Ectodermal cell (in vitro differentiated cells): ENCODE measurements around the gene ZNF362.
"Not testable (repeated sequence)": the region's sequence is repeated elsewhere in the genome, so short reads cannot be mapped to it uniquely, and the experiment has no call there.

Experiments
- H3K27ac ChIP-seq: 2 replicates; pipeline ENCODE4 v1.7.0; 2013; ENCODE audit warnings: mild to moderate bottlenecking, low read depth, low read length; ENCODE audit not compliant: insufficient read depth, poor library complexity, severe bottlenecking
- H3K27me3 ChIP-seq: 2 replicates; pipeline ENCODE4 v1.7.0; 2013; ENCODE audit warnings: mild to moderate bottlenecking, low read length; ENCODE audit not compliant: insufficient read depth, control insufficient read depth, poor library complexity, severe bottlenecking
- H3K36me3 ChIP-seq: one replicate; pipeline ENCODE4 v1.7.0; 2013; ENCODE audit warnings: low read length; ENCODE audit not compliant: control insufficient read depth, insufficient read depth
- H3K4me1 ChIP-seq: one replicate; pipeline ENCODE4 v1.7.0; 2013; ENCODE audit warnings: low read length; ENCODE audit not compliant: control insufficient read depth, insufficient read depth
- H3K4me3 ChIP-seq: 2 replicates; pipeline ENCODE4 v1.7.0; 2013; ENCODE audit warnings: low read depth, low read length, control low read depth; ENCODE audit not compliant: insufficient read depth
- H3K9me3 ChIP-seq: 2 replicates; pipeline ENCODE4 v1.7.0; 2013; ENCODE audit warnings: mild to moderate bottlenecking, low read length, moderate library complexity; ENCODE audit not compliant: control insufficient read depth
- WGBS, 2 experiments: methylation state at CpG; one replicate each; pipeline ENCODE4 v1.1.7; 2013; ENCODE audit warnings: missing lambda C conversion rate in 2 of 2; 5-methylcytosine and 5-hydroxymethylcytosine counted together

The ZNF362 gene

DNA sequence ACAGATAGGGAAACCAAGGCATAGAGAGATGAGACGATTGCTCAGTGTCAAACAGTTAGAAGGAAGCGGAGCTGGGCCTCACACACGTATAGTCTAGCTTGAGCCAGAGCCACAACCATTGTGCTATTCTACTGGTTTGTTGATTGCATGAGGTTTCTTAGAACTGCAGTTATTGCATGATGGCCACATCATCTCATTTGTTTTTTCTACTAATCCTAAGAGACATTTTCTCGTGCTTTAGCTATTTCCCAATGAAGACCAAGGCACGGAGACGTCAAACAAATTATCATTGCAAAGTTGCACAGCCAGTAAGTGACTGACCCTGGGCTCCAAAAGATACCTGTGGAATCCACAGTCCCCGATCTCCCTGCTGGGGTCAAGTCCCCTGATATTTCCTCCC, 25.1 kb upstream of the ZNF362 start:
- no peaks in the 10 kb centered on the region for H3K4me1 ChIP-seq
- 91 to 94% methylated on average over 7 of the region's 7 CpGs for WGBS, 2 experiments
- no peak overlapping the region for H3K4me3 ChIP-seq
- no peaks in the 10 kb centered on the region for H3K36me3 ChIP-seq
- H3K27me3 ChIP-seq, result no peaks in the 10 kb centered on the region
- H3K9me3 ChIP-seq, result no peaks in the 10 kb centered on the region
- H3K27ac ChIP-seq, result no peak overlapping the region

DNA sequence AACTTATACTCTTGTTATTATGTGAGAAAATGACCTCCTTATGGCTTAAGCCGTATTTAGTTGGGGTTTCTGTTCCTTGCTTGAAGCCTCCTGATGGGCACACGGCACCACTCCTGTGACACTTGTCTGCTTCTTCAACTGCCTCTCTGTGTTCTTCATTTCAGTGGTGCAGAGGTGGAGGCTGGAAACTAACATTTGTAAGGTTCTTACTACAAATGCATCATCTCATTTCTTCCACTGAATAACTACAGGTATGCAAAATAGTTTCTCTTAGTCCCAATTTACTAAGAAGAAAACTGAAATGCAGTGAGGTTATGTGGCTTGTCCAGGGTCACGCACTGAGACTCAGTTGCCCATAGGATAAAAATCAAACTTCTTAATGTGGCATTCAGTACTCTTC, 23.6 kb upstream of the ZNF362 start:
- 92 to 96% methylated on average over 3 of the region's 3 CpGs for WGBS, 2 experiments
- H3K36me3 ChIP-seq, result no peaks in the 10 kb centered on the region
- no peaks in the 10 kb centered on the region for H3K27me3 ChIP-seq
- no peaks in the 10 kb centered on the region for H3K9me3 ChIP-seq
- no peak overlapping the region for H3K27ac ChIP-seq
- no peaks in the 10 kb centered on the region for H3K4me1 ChIP-seq
- no peak overlapping the region for H3K4me3 ChIP-seq

DNA sequence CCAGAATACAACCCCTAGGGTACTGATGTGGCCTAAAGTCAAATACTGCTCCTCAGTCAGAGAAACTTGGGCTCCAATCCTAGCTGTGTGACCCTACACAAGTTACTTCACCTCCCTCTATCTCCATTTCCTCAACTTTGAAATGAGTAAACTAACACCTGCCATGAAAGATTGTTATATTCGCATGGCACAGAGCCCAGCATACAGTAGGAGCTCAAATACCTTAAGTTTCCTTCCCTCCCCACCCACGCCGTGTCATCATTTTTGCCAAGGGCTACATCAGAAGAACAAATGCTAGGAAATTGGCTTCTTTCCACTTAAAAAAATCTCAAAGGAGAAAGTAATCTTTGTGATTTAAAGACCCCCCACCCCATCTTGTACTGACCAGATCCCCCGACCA, 22.2 kb upstream of the ZNF362 start:
- no peak overlapping the region for H3K4me3 ChIP-seq
- no peaks in the 10 kb centered on the region for H3K27me3 ChIP-seq
- 91% methylated on average over 4 of the region's 4 CpGs for WGBS, 2 experiments

DNA sequence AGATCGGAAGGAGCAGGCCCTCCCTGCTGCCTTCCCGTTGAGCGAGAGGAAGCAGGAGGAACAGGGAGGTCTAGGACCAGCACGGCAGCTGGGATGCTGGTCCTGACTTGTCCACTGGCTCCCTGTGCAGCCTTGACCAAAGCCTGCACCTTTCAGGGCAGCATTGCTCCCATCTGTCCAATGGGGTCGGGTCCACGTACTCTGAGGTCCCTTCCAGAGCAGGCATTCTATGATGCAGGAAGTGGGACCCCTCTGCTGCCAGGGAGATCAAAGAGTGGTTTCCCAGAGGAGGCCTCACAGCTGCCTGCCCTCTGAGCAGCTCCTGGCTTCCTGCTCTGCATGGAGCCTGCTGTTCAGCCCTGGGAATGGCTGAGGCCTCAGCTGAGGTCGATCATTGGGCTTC, 21.7 kb upstream of the ZNF362 start:
- Histone ChIP-seq H3K27ac (no peak overlapping the region), H3K36me3 (no peaks in the 10 kb centered on the region), H3K4me1 (no peaks in the 10 kb centered on the region), H3K27me3 (no peaks in the 10 kb centered on the region), H3K4me3 (no peak overlapping the region), H3K9me3 (no peaks in the 10 kb centered on the region)
- 71 to 76% methylated on average over 7 of the region's 7 CpGs for WGBS, 2 experiments

More for the DNA sequence above, 22.2 kb upstream of the ZNF362 start:
- no peaks in the 10 kb centered on the region for H3K4me1 ChIP-seq
- no peaks in the 10 kb centered on the region for H3K36me3 ChIP-seq
- no peaks in the 10 kb centered on the region for H3K9me3 ChIP-seq
- no peak overlapping the region for H3K27ac ChIP-seq

DNA sequence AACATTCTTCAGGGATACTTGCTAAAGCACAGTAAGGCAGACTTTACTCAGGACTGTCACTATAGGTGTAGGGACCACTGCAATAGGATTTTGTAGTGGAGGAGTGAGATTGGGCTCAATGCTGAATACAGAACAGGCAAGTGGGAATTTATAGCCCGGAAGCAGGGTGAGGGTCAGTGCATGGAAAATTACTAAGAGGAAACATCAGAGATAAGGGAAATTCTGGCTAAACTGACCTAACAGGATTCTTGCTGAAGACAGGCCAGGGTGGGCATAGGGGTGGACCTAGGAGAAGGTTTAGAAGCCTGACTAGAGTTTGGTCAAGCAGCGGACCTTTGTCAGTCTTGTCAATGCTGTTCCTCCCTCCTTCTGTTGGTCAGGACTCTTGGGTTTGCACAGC, 20.8 kb upstream of the ZNF362 start:
- H3K4me1 ChIP-seq, result no peaks in the 10 kb centered on the region
- H3K36me3 ChIP-seq, result no peaks in the 10 kb centered on the region
- H3K27ac ChIP-seq, result no peak overlapping the region
- no peak overlapping the region for H3K4me3 ChIP-seq
- 96 to 97% methylated on average over 2 of the region's 2 CpGs for WGBS, 2 experiments
- H3K9me3 ChIP-seq, result no peaks in the 10 kb centered on the region
- H3K27me3 ChIP-seq, result no peaks in the 10 kb centered on the region

DNA sequence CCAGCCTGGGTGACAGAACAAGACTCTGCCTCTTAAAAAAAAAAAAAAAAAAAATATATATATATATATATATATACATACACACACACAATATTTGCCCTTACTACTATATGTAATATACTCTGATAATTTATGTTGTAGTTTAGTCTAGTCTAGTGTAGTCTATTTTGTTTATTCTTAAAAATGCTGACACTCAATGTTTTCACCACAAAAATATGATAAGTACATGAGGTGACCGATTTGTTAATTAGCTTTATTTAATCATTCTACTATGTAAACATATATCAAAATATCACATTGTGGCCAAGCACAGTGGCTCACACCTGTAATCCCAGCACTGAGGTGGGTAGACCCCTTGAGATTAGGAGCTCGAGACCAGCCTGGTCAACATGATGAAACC, 19.8 kb upstream of the ZNF362 start:
- Histone ChIP-seq H3K4me3 (no peak overlapping the region), H3K36me3 (no peaks in the 10 kb centered on the region), H3K27ac (no peak overlapping the region), H3K4me1 (no peaks in the 10 kb centered on the region), H3K9me3 (no peaks in the 10 kb centered on the region), H3K27me3 (no peaks in the 10 kb centered on the region)
- WGBS, 2 experiments, result 94% methylated on average over 1 to 2 of the region's 2 CpGs

DNA sequence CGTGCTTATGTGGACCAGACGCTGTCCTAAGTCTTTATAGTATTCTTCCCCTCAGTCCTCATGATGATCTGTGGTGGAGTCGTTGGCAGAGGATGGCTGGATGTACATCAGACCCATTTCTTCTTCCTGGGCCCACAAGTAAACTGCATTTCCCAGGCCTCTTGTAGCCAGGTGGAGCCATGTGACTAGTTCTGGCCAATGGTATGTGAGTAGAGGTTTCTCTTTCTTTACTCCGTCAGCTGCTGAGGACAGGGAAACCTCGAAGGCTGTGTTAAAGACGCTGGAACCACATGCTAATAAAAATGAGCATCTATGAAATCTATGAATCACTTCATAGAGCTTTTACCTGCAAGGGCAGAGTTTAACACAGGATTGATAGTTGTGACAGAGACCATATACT, 18.7 kb upstream of the ZNF362 start:
- Histone ChIP-seq H3K4me3 (no peak overlapping the region), H3K9me3 (no peaks in the 10 kb centered on the region), H3K27me3 (no peaks in the 10 kb centered on the region), H3K27ac (no peak overlapping the region), H3K4me1 (no peaks in the 10 kb centered on the region), H3K36me3 (no peaks in the 10 kb centered on the region)
- WGBS, 2 experiments, result 91% methylated on average over 6 of the region's 6 CpGs

DNA sequence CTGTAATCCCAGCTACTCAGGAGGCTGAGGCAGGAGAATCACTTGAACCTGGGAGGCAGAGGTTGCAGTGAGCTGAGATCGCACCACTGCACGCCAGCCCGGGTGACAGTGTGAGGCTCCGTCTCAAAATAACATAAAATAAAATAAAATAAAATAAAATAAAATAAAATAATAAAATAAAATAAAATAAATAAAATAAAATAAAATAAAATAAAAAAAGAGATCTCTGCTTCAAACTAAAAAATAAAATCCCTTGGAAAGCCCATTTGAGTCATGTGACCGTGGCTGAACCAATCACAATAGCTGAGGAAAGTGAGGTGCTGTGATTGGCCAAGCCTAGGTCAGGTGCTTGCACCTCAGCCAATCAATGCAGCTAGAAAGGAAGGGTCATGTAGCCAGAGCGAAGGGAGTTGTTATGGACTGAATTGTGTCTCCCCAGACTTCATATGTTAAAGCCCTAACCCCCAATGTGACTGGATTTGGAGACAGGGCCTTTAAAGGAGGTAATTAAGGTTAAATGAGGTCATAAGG, 18.0 kb upstream of the ZNF362 start:
- H3K27me3 ChIP-seq, H3K9me3 ChIP-seq, H3K36me3 ChIP-seq, H3K4me1 ChIP-seq, H3K4me3 ChIP-seq, H3K27ac ChIP-seq: not testable (repeated sequence)
- 82 to 98% methylated on average over 2 to 5 of the region's 6 CpGs for WGBS, 2 experiments

DNA sequence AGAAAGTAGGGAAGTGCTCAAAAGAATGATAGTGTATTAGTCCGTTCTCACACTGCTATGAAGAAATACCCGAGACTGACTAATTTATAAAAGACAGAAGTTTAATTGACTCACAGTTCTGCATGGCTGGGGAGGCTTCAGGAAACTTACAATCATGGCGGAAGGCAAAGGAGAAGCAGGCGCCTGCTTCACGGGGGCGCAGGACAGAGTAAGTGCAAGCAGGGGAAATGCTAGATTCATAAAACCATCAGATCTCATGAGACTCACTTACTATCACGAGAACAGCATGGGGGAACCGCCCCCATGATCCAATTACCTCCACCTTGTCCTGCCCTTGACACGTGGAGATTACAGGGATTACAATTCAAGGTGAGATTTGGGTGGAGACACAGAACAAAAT, 16.9 kb upstream of the ZNF362 start:
- not testable (repeated sequence) for H3K27ac ChIP-seq, H3K4me3 ChIP-seq, H3K9me3 ChIP-seq, H3K4me1 ChIP-seq, H3K36me3 ChIP-seq, H3K27me3 ChIP-seq
- WGBS, 2 experiments, result 86 to 94% methylated on average over 9 of the region's 9 CpGs

DNA sequence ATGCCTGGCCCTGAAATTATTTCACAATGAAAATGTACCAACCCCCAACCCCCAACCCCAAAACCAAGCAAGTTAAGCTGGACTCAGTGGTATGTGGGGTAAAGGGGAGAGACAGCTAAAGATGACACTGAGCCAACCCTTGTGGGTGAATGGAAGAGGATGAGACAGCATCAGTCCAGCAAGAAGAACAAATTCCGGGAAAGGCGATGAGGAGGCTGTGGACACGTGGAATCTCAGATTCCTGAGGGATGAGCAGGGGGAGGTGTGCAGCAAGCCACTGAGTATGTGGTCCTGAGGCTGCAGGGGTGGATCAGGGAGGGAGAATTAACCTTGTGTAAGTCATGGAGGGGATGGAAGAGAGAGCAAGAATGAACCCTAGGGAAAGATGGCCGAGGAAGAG, 14.4 kb upstream of the ZNF362 start:
- Histone ChIP-seq H3K9me3 (no peaks in the 10 kb centered on the region), H3K4me1 (peaks cover 4% of the 10 kb centered on the region), H3K27ac (no peak overlapping the region), H3K4me3 (no peak overlapping the region), H3K36me3 (no peaks in the 10 kb centered on the region), H3K27me3 (no peaks in the 10 kb centered on the region)
- WGBS, 2 experiments, result 85 to 87% methylated on average over 4 of the region's 4 CpGs

DNA sequence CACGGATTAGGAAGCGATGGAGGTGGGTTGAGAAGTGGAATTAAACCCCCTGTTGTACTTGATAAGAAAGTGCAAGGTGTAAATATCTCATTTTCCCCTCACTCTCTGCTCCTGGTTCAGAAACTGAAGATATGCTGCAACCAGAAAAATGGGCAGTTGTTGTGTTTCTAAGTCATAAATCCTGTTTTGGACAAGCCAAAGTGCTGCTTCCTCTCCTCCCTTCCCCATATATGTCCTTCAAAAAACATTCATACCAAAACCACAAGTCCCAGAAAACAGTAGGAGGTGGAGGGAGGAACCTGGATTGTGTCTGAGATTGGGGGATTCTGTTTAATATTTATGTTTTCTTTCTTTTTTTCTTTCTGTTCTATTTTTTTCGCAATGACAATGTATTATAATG, 13.6 kb upstream of the ZNF362 start:
- H3K9me3 ChIP-seq, result no peaks in the 10 kb centered on the region
- H3K4me1 ChIP-seq, result peaks cover 4% of the 10 kb centered on the region
- no peaks in the 10 kb centered on the region for H3K36me3 ChIP-seq
- 89% methylated on average over 2 of the region's 3 CpGs; no CpG with 5 or more reads in 1 of the 2 experiments for WGBS, 2 experiments
- no peak overlapping the region for H3K4me3 ChIP-seq
- H3K27ac ChIP-seq, result no peak overlapping the region
- no peaks in the 10 kb centered on the region for H3K27me3 ChIP-seq
